ENCODE measurements around the gene PCLAF. TPM values are rescaled to one million over a fixed set of nuclear protein-coding genes. Genes with fewer than 3 reads are reported as not detected.

The PCLAF gene
- total RNA-seq, 4 donors from 2014 or later = 1.0 to 1.7 TPM; not detected in 2

DNA sequence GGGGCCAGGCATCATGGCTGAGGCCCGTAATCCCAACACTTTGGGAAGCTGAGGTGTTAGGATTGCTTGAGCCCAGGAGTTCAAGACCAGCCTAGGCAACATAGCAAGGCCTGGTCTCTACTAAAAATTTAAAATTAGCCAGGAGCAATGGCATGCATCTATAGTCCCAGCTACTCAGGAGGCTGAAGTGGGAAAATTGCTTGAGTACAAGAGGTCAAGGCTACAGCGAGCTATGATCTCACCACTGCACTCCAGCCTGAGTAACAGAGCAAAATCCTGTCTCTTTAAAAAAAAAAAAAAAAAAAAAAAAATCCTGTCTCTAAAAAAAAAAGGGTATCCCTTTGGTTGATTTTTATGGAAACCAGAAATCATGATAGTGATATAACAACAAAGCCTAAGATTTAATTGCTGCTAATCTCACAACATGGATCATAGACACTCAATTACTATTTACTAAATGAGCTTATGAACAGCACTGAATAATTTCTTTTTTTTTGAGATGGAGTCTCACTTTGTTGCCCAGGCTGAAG, 12.1 kb downstream of the PCLAF start:
- no peak for ATAC-seq (ENCODE audit: low FRiP score)
- DNase-seq (ENCODE audit: low spot score) = no peak
- TF ChIP-seq, protein P1, sequence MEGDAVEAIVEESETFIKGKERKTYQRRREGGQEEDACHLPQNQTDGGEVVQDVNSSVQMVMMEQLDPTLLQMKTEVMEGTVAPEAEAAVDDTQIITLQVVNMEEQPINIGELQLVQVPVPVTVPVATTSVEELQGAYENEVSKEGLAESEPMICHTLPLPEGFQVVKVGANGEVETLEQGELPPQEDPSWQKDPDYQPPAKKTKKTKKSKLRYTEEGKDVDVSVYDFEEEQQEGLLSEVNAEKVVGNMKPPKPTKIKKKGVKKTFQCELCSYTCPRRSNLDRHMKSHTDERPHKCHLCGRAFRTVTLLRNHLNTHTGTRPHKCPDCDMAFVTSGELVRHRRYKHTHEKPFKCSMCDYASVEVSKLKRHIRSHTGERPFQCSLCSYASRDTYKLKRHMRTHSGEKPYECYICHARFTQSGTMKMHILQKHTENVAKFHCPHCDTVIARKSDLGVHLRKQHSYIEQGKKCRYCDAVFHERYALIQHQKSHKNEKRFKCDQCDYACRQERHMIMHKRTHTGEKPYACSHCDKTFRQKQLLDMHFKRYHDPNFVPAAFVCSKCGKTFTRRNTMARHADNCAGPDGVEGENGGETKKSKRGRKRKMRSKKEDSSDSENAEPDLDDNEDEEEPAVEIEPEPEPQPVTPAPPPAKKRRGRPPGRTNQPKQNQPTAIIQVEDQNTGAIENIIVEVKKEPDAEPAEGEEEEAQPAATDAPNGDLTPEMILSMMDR (IDR thresholded peaks at IDR 0.05) = no peak

DNA sequence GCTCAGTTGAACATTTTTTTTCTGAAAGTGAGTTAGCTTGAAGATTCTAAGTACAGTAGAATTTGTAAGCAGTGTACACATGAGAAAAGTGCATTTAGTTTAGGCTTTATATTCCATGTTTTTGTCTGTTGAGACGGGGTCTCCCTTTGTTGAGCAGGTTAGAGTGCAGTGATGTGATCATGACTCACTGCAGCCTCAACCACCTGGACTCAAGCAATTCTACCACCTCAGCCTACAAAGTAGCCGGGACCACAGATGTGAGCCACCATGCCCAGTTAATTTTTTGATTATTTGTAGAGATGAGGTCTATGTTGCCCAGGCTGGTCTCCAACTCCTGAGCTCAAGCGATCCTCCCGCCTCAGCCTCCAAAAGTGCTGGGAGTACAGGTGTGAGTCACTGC, 20.0 kb downstream of the PCLAF start:
- ATAC-seq (ENCODE audit: low FRiP score) (no peak), DNase-seq (ENCODE audit: low spot score) (no peak)
- TF ChIP-seq, protein P1 (IDR thresholded peaks at IDR 0.05) = no peak

DNA sequence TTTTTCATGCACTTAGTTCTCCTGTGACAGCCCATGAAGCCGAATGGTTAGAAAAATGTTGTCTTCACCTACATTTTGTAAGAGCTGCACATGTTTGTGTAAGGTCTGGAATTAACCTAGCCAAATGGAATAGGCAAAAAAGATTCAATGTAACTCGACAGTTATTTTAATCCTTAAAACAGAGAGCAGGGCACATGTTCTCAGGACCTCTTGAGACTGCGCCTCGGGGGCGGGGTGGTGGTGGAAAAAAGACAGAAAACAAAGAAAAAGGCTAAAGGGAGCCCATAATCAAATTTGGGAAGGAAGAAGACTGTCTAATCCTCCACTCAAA, 24.6 kb downstream of the PCLAF start:
- ATAC-seq (ENCODE audit: low FRiP score) (no peak), DNase-seq (ENCODE audit: low spot score) (no peak)
- TF ChIP-seq, protein P1 (IDR thresholded peaks at IDR 0.05) = no peak

DNA sequence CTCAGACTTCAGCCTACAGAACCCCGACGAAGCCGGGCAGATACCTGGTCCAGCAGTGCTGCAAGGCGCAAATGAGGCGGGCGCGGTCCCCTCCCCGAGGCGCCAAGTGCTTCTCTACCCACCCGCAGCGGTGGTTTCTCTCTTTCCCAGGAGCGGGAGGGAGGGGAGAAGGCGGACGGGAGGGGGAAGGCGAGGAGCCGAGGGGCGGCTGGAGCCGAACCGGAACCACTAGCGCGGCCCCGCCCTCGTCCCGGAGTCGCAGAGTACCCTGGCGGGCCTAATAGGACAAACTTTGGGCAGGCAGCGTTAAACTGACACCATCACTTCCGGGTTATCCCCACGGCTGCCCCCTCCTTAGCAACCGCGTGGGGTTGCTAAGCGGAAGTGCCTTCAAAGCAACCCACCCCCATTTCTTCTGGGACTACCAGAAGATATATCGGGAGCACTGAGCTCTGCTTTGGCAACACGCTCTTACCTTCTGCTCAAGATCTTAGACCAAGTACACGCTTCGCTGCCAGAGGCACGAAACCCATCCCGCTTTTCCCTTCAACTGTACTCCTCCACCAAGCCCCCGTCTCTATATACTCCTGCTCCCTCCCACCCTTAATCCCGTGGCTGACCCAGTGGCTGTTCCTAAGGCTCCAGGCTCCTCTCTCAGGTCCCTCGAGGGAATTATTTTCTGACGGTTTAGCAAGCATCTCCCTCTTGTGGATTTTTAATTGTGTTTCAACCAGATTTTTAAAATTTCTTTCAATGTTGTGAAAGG, 25.1 kb downstream of the PCLAF start, which contains the start of gene CSNK1G1:
CSNK1G1 (minus strand) TSS at position 230 of the 766 bp plus-strand sequence. CDS start 55,674 bp downstream, outside the sequence.
- DNase-seq (ENCODE audit: low spot score) = peak; percentile 85
- TF ChIP-seq, protein P1 (IDR thresholded peaks at IDR 0.05) = peak in 1 of 3 donors; percentile 6
- ATAC-seq (ENCODE audit: low FRiP score) = peak; percentile 99

DNA sequence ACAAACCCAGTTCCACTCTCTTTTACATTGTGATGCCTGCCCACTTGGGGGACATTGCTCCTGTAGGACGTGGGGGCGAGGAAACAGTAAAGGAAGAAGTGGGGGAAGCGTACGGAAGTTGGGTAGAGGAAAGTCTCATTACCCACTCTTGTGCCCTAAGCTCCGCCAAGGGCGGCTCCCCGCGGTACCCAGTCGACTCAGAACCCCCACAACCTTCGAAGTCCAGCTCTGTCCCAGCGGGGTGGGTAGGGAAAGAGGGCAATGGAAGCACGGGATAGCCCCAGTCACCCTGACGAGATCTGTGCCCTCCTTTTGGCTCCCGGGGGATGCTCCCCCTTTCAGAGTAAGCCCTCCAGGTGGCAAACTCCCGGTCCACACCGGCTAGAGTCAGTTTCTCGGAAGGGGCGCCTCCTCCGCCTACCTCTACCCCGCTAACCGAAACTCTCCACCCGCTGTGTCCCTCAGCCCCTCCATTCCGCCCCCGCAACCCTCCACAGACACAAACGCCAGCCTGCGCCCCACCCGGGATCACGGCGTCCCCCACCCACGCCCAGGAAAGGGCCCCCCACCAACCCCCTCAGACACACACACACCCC, 25.8 kb downstream of the PCLAF start:
- ATAC-seq (ENCODE audit: low FRiP score) (peak; percentile 25), DNase-seq (ENCODE audit: low spot score) (peak; percentile 30)
- TF ChIP-seq, protein P1 (IDR thresholded peaks at IDR 0.05) = no peak

DNA sequence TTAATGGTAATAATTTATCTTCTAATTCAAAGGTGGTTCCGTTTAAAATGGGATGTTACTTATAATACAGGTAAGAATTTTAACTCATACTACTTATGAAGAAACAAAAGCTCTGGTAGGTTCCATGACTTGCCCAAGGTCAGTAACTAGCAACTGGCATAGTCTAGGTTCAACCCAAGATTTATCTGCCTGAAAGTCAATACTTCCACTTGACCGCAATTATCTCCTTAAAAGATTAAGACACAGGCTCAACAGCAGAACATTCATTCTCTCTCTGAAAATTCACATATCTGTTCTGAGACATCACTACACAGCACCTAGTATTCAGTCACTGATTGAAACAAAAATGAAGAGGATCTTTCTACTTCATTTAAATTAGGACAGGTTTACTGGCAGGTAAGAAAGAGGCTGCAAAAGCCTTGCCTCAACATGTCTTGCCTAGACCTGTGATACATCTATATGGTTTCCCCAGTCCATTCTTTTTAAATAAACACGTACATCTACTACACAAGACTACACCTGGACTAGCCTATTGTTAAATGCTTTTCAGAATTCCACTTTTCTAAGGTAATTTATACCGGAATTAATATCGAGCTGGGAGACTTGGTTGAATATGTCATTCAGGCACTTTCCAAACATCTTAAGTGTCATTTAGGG, 26.4 kb downstream of the PCLAF start:
- TF ChIP-seq, protein P1 (IDR thresholded peaks at IDR 0.05) = no peak
- DNase-seq (ENCODE audit: low spot score) (no peak), ATAC-seq (ENCODE audit: low FRiP score) (no peak)

Data from omental fat pad (tissue), 4 donors.